HT1080 (cell line): ENCODE measurements around the gene SPATA31A5. TPM values are rescaled to one million over a fixed set of nuclear protein-coding genes. Genes with fewer than 3 reads are reported as not detected.
"Not testable (repeated sequence)": the region's sequence is repeated elsewhere in the genome, so short reads cannot be mapped to it uniquely, and the experiment has no call there.

Experiments
- DNase-seq: peaks from one replicate; pipeline ENCODE4 v3.0.0-alpha.2; 2015; ENCODE audit warnings: low read depth
- polyA plus RNA-seq, 2 experiments: library from polyadenylated mRNA; depleted of rRNA; stranded (reverse); fragments of >200 nt; gene quantifications; 2 replicates each; pipeline ENCODE4 v1.2.3, GENCODE V29; 2015
- small RNA-seq: library from RNA; depleted of rRNA; stranded (forward); fragments of <200 nt; gene quantifications from one replicate; pipeline ENCODE3, GENCODE V24; 2014
- total RNA-seq: library from RNA; depleted of rRNA; stranded (reverse); fragments of >200 nt; shearing (Covaris generic); gene quantifications from 2 replicates; pipeline ENCODE4 v1.2.3, GENCODE V29; 2014; rRNA removed

The SPATA31A5 gene
- not detected in 2 replicates for total RNA-seq
- not detected in 2 replicates for polyA plus RNA-seq (2015; cell fraction: cytosol; rRNA removed)
- not detected in 2 replicates for polyA plus RNA-seq (2015; cell fraction: nucleus; rRNA removed)

DNA sequence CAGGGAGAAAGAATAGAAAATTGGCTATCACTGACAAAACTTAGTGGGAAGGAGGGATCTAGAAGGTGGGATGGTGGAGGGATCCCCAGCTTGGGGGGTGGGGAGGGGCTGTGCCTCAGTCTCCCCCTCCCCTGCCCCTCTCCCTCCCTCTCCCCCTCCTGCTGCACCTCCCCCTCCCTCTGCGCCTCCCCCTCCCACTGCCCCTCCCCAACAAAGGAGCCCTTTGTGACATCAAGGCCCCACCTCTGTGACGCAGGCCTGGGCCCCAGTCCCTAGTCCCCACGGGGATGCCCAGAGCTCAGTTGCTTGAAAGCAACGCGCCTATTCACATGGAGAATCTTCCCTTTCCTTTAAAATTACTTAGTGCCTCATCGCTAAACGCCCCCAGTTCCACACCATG lies at the start of gene SPATA31A5:
SPATA31A5 (plus strand) TSS at position 301 of the 400 bp plus-strand sequence; CDS start at position 330, 29 bp downstream.
- not testable (repeated sequence) for DNase-seq

GRCh38 chr9:60962990-60963350 lies 48.8 kb downstream of the SPATA31A5 start:
- DNase-seq, result not testable (repeated sequence)

- not testable (repeated sequence) for DNase-seq
Observed at GRCh38 chr9:60966382-60966781, 52.2 kb downstream of the SPATA31A5 start.

Small RNAs within 50 kb of the gene (small RNA-seq; reads per million reads assigned to genes)
- gene AL590491.3, result not detected
